ENCODE measurements around the gene ABLIM2.
"Not testable (repeated sequence)": the region's sequence is repeated elsewhere in the genome, so short reads cannot be mapped to it uniquely, and the experiment has no call there.

The ABLIM2 gene

GRCh38 chr4:8140915-8141314 lies 17.7 kb downstream of the ABLIM2 start:
- TF ChIP-seq CTCF (IDR thresholded peaks at IDR 0.05; ENCODE audit: insufficient read depth, low read depth, low read length, missing control alignments) = no peak

GRCh38 chr4:8139726-8140125 lies 18.9 kb downstream of the ABLIM2 start:
- H3K4me3 ChIP-seq (ENCODE audit: low read depth, low read length); DNase-seq (ENCODE audit: low read depth): not testable (repeated sequence)

More at GRCh38 chr4:8140915-8141314, 17.7 kb downstream of the ABLIM2 start:
- no peak for DNase-seq (ENCODE audit: low read depth)
- H3K4me3 ChIP-seq (ENCODE audit: low read depth, low read length) = no peak overlapping the region

GRCh38 chr4:8136972-8137710 lies 21.5 kb downstream of the ABLIM2 start:
- no peak overlapping the region for H3K4me3 ChIP-seq (ENCODE audit: low read depth, low read length)
- TF ChIP-seq CTCF (IDR thresholded peaks at IDR 0.05; ENCODE audit: insufficient read depth, low read depth, low read length, missing control alignments) = no peak
- DNase-seq (ENCODE audit: low read depth) = no peak

- no peak for TF ChIP-seq CTCF (IDR thresholded peaks at IDR 0.05; ENCODE audit: insufficient read depth, low read depth, low read length, missing control alignments)
- no peak overlapping the region for H3K4me3 ChIP-seq (ENCODE audit: low read depth, low read length)
- no peak for DNase-seq (ENCODE audit: low read depth)
These were observed 22.1 kb downstream of the ABLIM2 start for GRCh38 chr4:8136529-8136928.

DNA sequence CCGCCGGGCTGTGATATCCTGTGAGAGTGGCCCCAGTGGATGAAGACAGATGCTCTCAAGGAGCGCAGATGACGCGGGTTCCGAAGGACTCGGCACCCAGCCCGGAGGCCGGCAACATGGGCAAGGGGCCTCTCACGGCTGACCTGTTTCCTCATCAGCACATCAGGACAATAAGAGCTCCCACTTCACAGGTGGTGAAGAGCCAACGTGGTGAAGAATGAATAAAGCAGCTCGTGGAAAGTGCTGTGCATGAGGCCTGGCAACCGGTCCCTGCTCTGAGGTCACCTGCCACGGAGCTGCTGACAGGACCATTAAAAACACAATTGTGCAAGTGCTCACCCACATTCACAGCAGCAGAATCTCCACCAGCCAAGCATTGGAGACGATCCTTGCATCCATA lies 22.9 kb downstream of the ABLIM2 start:
- DNase-seq (ENCODE audit: low read depth) = no peak
- no peak for TF ChIP-seq CTCF (IDR thresholded peaks at IDR 0.05; ENCODE audit: insufficient read depth, low read depth, low read length, missing control alignments)
- H3K4me3 ChIP-seq (ENCODE audit: low read depth, low read length) = no peak overlapping the region

DNA sequence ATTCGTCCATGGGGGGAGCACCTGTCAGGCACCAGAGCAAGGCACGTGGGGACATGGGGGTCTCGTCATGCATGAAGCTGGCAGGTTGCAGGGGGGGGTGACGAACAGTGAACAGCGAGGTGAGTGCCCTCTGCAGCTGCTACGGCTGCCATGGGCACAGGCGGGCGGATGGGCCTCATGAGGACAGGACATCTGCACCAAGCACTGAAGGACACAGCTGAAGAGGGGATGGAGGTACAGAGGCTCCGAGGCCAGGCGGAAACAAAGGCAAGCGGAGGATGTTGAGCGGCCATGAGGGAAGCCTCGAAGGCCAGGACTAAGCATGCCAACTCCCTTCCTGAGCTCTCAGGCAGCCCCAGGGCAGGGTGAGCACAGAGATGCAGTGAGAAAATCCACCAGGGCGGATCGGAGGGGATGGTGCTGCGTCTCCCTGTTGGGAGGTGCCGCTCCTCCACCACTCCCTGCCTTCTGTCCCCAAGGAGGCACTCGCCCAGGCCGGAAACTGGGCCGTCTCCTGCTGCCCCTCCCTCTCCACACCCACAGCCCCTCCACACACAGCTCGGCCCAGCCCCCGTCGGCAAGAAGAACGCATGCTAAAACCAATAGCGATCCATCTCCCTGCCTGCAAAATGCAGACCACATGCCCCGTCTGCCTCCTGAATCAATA lies 24.6 kb downstream of the ABLIM2 start:
- TF ChIP-seq CTCF (IDR thresholded peaks at IDR 0.05; ENCODE audit: insufficient read depth, low read depth, low read length, missing control alignments) = no peak
- DNase-seq (ENCODE audit: low read depth) = no peak
- no peak overlapping the region for H3K4me3 ChIP-seq (ENCODE audit: low read depth, low read length)

GRCh38 chr4:8132947-8133705 lies 25.5 kb downstream of the ABLIM2 start:
- no peak for DNase-seq (ENCODE audit: low read depth)
- no peak for TF ChIP-seq CTCF (IDR thresholded peaks at IDR 0.05; ENCODE audit: insufficient read depth, low read depth, low read length, missing control alignments)
- H3K4me3 ChIP-seq (ENCODE audit: low read depth, low read length) = no peak overlapping the region

Data from GM12865 (cell line).